Fibroblast of skin of right biceps (primary cell): ENCODE data around the gene PHAX.
A peak's percentile ranks its signal among the peaks of the same experiment; 100 is the strongest.
"Not testable (repeated sequence)": the region's sequence is repeated elsewhere in the genome, so short reads cannot be mapped to it uniquely, and the experiment has no call there.

Source experiments
- DNase-seq: peaks from one replicate; pipeline ENCODE4 v3.0.0-alpha.2; 2013

Gene PHAX

GRCh38 chr5:126605525-126605924 is 4.8 kb downstream of the PHAX start:
- DNase-seq: no peak

- DNase-seq: no peak
Measured at GRCh38 chr5:126610160-126610559, 9.4 kb downstream of the PHAX start.

- DNase-seq: no peak
Measured at GRCh38 chr5:126610616-126611015, 9.9 kb downstream of the PHAX start.

GRCh38 chr5:126613941-126614592 is 13.3 kb downstream of the PHAX start:
- no peak for DNase-seq

GRCh38 chr5:126615286-126615685 is 14.5 kb downstream of the PHAX start:
- DNase-seq: no peak

- not testable (repeated sequence) for DNase-seq
Measured at GRCh38 chr5:126617603-126618002, 16.9 kb downstream of the PHAX start.

- no peak for DNase-seq
Measured at GRCh38 chr5:126619781-126620180, 19.0 kb downstream of the PHAX start.

GRCh38 chr5:126624534-126624933 is 23.8 kb downstream of the PHAX start:
- peak; percentile 92 for DNase-seq

- DNase-seq: no peak
Measured at GRCh38 chr5:126628102-126628501, 27.4 kb downstream of the PHAX start.

GRCh38 chr5:126631920-126632319 is 31.2 kb downstream of the PHAX start:
- no peak for DNase-seq

GRCh38 chr5:126633552-126633951 is 32.8 kb downstream of the PHAX start:
- DNase-seq: no peak

GRCh38 chr5:126635585-126635984 is 34.8 kb downstream of the PHAX start:
- DNase-seq: no peak

GRCh38 chr5:126636956-126637355 is 36.2 kb downstream of the PHAX start:
- no peak for DNase-seq

- no peak for DNase-seq
Measured at GRCh38 chr5:126640866-126641265, 40.1 kb downstream of the PHAX start.

- DNase-seq: no peak
Measured at GRCh38 chr5:126641387-126641786, 40.6 kb downstream of the PHAX start.

- DNase-seq: no peak
Measured at GRCh38 chr5:126645132-126645531, 44.4 kb downstream of the PHAX start.

GRCh38 chr5:126647071-126647470 is 46.3 kb downstream of the PHAX start:
- no peak for DNase-seq

GRCh38 chr5:126648471-126648870 is 47.7 kb downstream of the PHAX start:
- no peak for DNase-seq

GRCh38 chr5:126649057-126649456 is 48.3 kb downstream of the PHAX start:
- not testable (repeated sequence) for DNase-seq

- DNase-seq: not testable (repeated sequence)
Measured at GRCh38 chr5:126649709-126650108, 49.0 kb downstream of the PHAX start.

GRCh38 chr5:126650463-126650862 is 49.7 kb downstream of the PHAX start:
- no peak for DNase-seq

- no peak for DNase-seq
Measured at GRCh38 chr5:126651013-126651577, 50.3 kb downstream of the PHAX start.

- peak; percentile 32 for DNase-seq
Measured at GRCh38 chr5:126656401-126657007, 55.8 kb downstream of the PHAX start.

GRCh38 chr5:126658561-126658960 is 57.8 kb downstream of the PHAX start:
- DNase-seq: no peak
